Testis (tissue), 3 donors: Measurements from ENCODE around the gene KCNAB1. TPM values are rescaled to one million over a fixed set of nuclear protein-coding genes. Genes with fewer than 3 reads are reported as not detected.

Experiments
- DNase-seq: peaks from one replicate; pipeline ENCODE4 v3.0.0-alpha.2; 2019
- H3K27ac ChIP-seq, 2 donors: fragments of 200-600 bp; sonication (generic); one replicate each; pipeline ENCODE4 v1.5.1; 2019
- H3K27me3 ChIP-seq: fragments of 200-600 bp; sonication (generic); one replicate; pipeline ENCODE4 v1.5.1; 2019
- H3K36me3 ChIP-seq: fragments of 200-600 bp; sonication (generic); one replicate; pipeline ENCODE4 v1.5.1; 2017; ENCODE audit warnings: low read depth; ENCODE audit errors: missing control alignments
- H3K4me1 ChIP-seq: fragments of 200-600 bp; sonication (generic); one replicate; pipeline ENCODE4 v1.5.1; 2019
- H3K4me3 ChIP-seq, 2 donors: fragments of 200-600 bp; sonication (generic); one replicate each; pipeline ENCODE4 v1.5.1; 2017 to 2019
- H3K9me3 ChIP-seq: fragments of 200-600 bp; sonication (generic); one replicate; pipeline ENCODE4 v1.5.1; 2017
- POLR2A ChIP-seq: fragments of 450-650 bp; IDR thresholded peaks from one replicate; pipeline ENCODE4 v1.6.1; 2017; ENCODE audit warnings: antibody characterized with exemption, mild to moderate bottlenecking, moderate library complexity
- WGBS, 2 donors: methylation state at CpG; one replicate each; pipeline ENCODE4 v1.1.5; 2018; 5-methylcytosine and 5-hydroxymethylcytosine counted together
- intact Hi-C: fragments of 100-400 bp; cut with DNase I; formaldehyde crosslinking; loops from one replicate; pipeline ENCODE4 v1.15.1; 2023; ENCODE audit warnings: low total_unique reads
- polyA plus RNA-seq: library from polyadenylated mRNA; stranded (reverse); fragments of 350-450 nt; fragmentation: Illumina TruSeq; extraction: RNeasy Lipid Tissue Mini Kit (QIAGEN cat#74804); gene quantifications from one replicate; pipeline ENCODE4 v1.2.3, GENCODE V29; 2014; ENCODE audit warnings: low read depth, low replicate concordance; ENCODE audit not compliant: insufficient read depth
- total RNA-seq, 2 donors: library from RNA; depleted of rRNA; stranded (reverse); fragments of >200 nt; gene quantifications; one replicate each; pipeline ENCODE4 v1.2.3, GENCODE V29; 2016
- TF ChIP-seq, protein P1 (sequence below), 3 experiments: fragments of 450-650 bp in 2 of 3; fragments of 200-600 bp in 1 of 3; sonication (generic) in 1 of 3; IDR thresholded peaks; one replicate each; pipeline ENCODE4 v1.5.1; 2016 to 2019; ENCODE audit warnings: antibody characterized with exemption in 3 of 3, mild to moderate bottlenecking in 2 of 3, moderate library complexity in 1 of 3

KCNAB1 gene
- total and polyA plus RNA-seq, 3 donors from 2014 or later = 3.8 to 8.9 (median 5.7) TPM

DNA sequence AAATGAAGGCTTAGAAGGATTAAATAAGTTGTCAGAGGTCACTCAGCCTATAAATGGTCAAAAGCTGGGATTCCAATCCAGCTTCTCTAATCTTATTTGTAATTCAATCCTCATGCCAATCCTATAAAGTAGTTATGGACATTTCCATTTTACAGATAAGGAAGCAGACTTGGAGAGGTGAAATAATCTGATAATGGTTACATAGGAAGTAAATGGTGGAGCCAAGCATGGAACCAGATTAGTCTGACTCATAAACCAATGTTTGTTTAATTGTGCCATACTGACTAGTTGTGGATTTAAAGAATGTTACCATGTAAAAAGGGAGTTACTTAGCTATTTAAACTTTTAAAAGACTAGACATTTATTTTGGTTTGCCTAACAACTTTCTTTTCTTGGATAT, 59.7 kb downstream of the KCNAB1 start:
- Histone ChIP-seq H3K36me3 (no peaks in the 10 kb centered on the region), H3K4me3 (no peak overlapping the region), H3K9me3 (no peaks in the 10 kb centered on the region), H3K27ac (no peak overlapping the region), H3K27me3 (no peaks in the 10 kb centered on the region), H3K4me1 (peaks cover 4% of the 10 kb centered on the region)
- intact Hi-C loops = no loop called here
- TF ChIP-seq, protein P1, sequence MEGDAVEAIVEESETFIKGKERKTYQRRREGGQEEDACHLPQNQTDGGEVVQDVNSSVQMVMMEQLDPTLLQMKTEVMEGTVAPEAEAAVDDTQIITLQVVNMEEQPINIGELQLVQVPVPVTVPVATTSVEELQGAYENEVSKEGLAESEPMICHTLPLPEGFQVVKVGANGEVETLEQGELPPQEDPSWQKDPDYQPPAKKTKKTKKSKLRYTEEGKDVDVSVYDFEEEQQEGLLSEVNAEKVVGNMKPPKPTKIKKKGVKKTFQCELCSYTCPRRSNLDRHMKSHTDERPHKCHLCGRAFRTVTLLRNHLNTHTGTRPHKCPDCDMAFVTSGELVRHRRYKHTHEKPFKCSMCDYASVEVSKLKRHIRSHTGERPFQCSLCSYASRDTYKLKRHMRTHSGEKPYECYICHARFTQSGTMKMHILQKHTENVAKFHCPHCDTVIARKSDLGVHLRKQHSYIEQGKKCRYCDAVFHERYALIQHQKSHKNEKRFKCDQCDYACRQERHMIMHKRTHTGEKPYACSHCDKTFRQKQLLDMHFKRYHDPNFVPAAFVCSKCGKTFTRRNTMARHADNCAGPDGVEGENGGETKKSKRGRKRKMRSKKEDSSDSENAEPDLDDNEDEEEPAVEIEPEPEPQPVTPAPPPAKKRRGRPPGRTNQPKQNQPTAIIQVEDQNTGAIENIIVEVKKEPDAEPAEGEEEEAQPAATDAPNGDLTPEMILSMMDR (IDR thresholded peaks at IDR 0.05) = no peak
- no peak for TF ChIP-seq POLR2A
- no peak for DNase-seq

DNA sequence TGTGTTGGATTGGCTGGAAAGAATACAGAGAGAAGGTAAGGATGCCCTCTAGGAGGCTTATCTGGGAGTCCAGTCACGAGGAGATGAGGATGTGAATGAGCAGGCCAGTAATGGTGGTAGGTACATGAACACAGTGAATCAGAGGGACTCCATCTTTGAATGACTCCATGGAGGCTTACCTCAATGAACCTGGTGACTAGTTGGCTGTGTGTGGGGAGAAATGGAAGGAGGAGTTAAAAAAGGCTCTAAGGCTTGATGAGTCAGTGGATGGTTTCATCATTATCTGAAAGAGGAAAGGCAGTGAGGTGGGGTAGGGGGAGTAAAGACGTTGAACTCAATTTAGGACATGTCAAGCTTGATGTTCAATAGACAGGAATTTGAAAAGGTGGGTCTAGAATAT, 61.1 kb downstream of the KCNAB1 start:
- Histone ChIP-seq H3K27me3 (no peaks in the 10 kb centered on the region), H3K27ac (no peak overlapping the region), H3K4me1 (no peaks in the 10 kb centered on the region), H3K9me3 (no peaks in the 10 kb centered on the region), H3K36me3 (no peaks in the 10 kb centered on the region), H3K4me3 (no peak overlapping the region)
- intact Hi-C loops = no loop called here
- DNase-seq = no peak
- no peak for TF ChIP-seq POLR2A
- TF ChIP-seq, protein P1 (IDR thresholded peaks at IDR 0.05) = no peak
- WGBS, 2 donors = 81% methylated on average over 2 of the region's 2 CpGs

DNA sequence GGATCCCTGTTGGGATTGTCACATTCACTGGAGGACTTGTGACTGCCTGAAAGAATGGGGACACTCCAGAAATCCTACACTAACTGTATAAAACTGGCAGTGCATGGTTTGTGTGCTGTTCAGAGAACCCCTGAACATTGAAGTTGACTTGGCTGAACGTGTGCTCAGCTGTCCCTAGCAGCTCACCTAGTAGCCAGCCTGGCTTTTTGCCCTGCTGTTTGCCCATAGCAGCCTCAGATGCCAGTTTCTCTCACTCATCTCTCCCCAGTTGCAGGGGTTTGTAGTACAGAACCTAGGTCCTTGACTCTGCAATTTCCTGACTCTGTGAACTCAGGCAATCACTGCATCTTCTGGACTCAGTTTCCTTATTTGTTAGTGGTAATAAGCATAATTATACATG, 63.0 kb downstream of the KCNAB1 start:
- H3K4me1 ChIP-seq = no peaks in the 10 kb centered on the region
- H3K36me3 ChIP-seq = no peaks in the 10 kb centered on the region
- no peak for DNase-seq
- no peaks in the 10 kb centered on the region for H3K27me3 ChIP-seq
- H3K27ac ChIP-seq = no peak overlapping the region
- H3K4me3 ChIP-seq = no peak overlapping the region
- no peaks in the 10 kb centered on the region for H3K9me3 ChIP-seq
- TF ChIP-seq, protein P1 (IDR thresholded peaks at IDR 0.05) = no peak
- TF ChIP-seq POLR2A = no peak
- intact Hi-C loops = no loop called here
- WGBS, 2 donors = 56 to 59% methylated on average over 1 of the region's 1 CpG

DNA sequence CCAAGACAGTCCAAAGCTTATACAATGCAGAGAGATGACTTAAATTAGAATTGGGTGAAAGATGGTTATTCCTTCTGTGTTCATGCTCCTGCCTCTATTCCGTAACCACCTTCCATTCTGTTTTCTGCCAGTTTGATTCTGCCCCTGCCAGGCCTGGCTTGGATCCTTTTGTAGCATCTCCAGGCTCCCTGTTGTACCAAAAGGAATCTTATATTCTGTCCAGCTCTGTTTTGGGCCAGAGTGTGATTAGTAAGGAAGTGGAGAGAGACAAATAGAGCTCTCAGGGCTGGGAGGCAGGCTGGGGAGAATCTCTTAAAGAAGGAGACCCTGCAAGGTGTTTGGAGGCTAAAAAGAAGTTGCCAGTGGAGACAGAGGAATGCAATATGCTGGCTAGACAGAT, 63.8 kb downstream of the KCNAB1 start:
- TF ChIP-seq, protein P1 (IDR thresholded peaks at IDR 0.05) = no peak
- TF ChIP-seq POLR2A = no peak
- Histone ChIP-seq H3K36me3 (no peaks in the 10 kb centered on the region), H3K4me3 (no peak overlapping the region), H3K27me3 (no peaks in the 10 kb centered on the region), H3K4me1 (no peaks in the 10 kb centered on the region), H3K27ac (no peak overlapping the region), H3K9me3 (no peaks in the 10 kb centered on the region)
- 93 to 96% methylated on average over 1 of the region's 1 CpG for WGBS, 2 donors
- no peak for DNase-seq
- intact Hi-C loops = no loop called here

DNA sequence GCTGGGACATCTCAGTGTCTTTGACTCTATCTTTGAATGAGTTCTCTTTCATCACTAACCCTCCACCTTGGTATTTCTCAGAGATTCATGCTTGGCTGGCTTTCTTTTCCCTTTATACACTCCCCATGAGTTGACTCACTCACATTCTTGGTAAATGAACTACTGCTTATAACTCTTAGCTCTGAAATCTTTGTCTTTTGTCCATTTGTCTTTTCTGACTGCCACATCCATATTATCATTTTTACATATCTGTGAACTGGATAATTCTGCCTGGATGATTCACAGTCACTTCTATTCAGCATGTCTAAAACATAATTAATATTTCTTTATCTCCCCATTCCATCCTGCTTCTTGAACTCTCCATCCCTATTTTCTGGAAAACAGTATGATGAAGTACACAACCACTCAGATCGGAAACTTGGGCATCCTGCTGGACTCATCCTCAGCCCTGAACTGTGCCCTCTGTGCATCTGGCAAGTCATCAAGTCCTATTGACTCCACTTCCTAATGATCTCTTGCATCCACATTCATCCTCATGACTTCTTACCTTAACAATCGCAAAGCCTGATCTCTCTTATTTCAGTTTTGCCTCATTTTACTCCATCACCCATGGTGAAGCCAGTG, 66.9 kb downstream of the KCNAB1 start:
- TF ChIP-seq POLR2A = no peak
- TF ChIP-seq, protein P1 (IDR thresholded peaks at IDR 0.05) = no peak
- Histone ChIP-seq H3K9me3 (no peaks in the 10 kb centered on the region), H3K4me3 (no peak overlapping the region), H3K4me1 (no peaks in the 10 kb centered on the region), H3K36me3 (no peaks in the 10 kb centered on the region), H3K27me3 (no peaks in the 10 kb centered on the region), H3K27ac (no peak overlapping the region)
- 88 to 98% methylated on average over 2 of the region's 2 CpGs for WGBS, 2 donors
- intact Hi-C loops = no loop called here
- no peak for DNase-seq
